RPMI7951 (cell line): ENCODE measurements around the gene HOMER1. TPM values are rescaled to one million over a fixed set of nuclear protein-coding genes. Genes with fewer than 3 reads are reported as not detected.
A peak's percentile ranks its signal among the peaks of the same experiment; 100 is the strongest.
"Not testable (repeated sequence)": the region's sequence is repeated elsewhere in the genome, so short reads cannot be mapped to it uniquely, and the experiment has no call there.

ENCODE experiments used
- DNase-seq: peaks from one replicate; pipeline ENCODE4 v3.0.0-alpha.2; 2012; ENCODE audit warnings: low read depth
- total RNA-seq: library from RNA; depleted of rRNA; stranded (reverse); fragments of >200 nt; shearing (Covaris generic); gene quantifications from 2 replicates; pipeline ENCODE4 v1.2.3, GENCODE V29; 2014

Gene HOMER1
- total RNA-seq, 1 experiment from 2014 or later: 4.9 TPM

DNA sequence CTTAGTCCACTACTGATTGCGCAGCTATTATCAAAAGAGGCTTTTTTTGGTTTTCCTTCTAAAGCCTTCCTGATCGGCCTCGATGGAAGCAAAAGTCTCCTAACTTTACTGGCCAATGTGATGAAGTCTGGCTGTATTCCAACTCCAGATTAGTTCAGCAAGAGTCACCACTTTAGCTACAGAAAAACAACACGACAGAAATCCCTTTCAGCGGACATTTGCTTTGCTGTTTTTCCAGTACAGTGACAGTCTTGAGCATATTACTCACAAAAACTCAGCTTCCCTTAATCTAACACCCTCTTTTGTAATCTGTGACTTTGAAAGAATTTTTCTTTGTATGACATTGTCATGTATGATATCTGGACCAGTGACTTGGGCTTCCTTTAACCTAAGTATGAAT, 95.7 kb downstream of the HOMER1 start:
- DNase-seq: no peak

DNA sequence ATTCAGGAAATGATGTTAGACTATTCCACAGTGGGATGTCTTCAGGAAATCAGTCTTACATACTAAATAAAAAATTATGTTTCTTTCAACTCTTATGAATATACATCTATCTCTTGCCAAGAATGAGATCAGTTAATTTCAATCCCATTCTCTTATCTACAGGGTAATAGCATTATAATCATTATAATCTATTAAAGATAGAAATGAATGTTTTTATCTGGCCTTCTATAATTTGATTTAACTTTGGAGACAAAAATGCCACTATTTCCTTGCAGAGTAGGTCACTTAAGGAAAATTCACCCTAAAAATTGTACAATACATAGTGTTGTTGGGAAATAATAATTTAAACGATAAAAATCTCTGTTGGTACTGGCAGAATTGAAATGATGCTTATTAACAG, 96.4 kb downstream of the HOMER1 start:
- no peak for DNase-seq

GRCh38 chr5:79416499-79416898, 97.4 kb downstream of the HOMER1 start:
- peak; percentile 22 for DNase-seq

DNA sequence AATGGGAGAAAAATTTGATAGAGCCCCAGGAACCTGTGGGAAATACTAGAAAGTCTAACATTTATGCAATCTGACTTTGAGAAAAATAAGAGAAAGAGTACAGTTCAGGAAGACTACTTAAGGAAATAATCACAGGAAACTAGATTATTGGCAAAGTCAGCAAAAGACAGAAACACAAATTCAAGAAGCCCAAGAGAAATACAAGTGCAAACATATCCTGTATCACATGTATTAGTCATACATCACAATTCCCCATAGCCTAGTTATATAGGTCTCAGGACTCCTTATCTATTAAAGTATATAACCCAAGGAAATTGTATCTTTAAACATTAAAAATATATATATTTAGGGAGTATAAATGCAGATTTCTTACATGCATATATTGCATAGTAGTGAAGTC, 100.8 kb downstream of the HOMER1 start:
- DNase-seq: no peak

GRCh38 chr5:79408028-79408427, 105.9 kb downstream of the HOMER1 start:
- no peak for DNase-seq

DNA sequence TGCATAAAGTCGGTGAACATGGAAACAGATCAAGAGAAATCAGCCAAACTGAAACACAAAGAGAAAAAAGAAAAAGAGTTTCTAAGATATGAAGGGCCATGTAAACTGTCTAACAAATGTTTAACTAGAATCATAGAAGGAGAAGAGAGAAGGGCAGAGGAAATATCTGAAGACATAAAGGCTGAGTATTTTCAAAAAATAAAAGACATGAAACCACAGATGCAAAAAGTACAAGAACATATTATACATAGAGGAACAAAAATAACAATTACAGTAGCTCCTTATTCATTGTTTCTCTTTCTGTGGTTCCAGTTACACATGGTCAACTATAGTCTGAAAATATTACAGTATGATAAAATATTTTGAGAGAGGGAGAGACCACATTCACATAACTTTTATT, 106.3 kb downstream of the HOMER1 start:
- no peak for DNase-seq

GRCh38 chr5:79401216-79401615, 112.7 kb downstream of the HOMER1 start:
- no peak for DNase-seq

GRCh38 chr5:79399046-79399445, 114.9 kb downstream of the HOMER1 start:
- no peak for DNase-seq

- DNase-seq: no peak
Measured at GRCh38 chr5:79397080-79397479, 116.9 kb downstream of the HOMER1 start.

GRCh38 chr5:79396265-79396664, 117.7 kb downstream of the HOMER1 start:
- peak; percentile 1 for DNase-seq

GRCh38 chr5:79395296-79395695, 118.6 kb downstream of the HOMER1 start:
- no peak for DNase-seq

- no peak for DNase-seq
Measured at GRCh38 chr5:79392776-79393175, 121.2 kb downstream of the HOMER1 start.

GRCh38 chr5:79386679-79387078, 127.3 kb downstream of the HOMER1 start:
- no peak for DNase-seq

- DNase-seq: not testable (repeated sequence)
Measured at GRCh38 chr5:79385126-79385525, 128.8 kb downstream of the HOMER1 start.

DNA sequence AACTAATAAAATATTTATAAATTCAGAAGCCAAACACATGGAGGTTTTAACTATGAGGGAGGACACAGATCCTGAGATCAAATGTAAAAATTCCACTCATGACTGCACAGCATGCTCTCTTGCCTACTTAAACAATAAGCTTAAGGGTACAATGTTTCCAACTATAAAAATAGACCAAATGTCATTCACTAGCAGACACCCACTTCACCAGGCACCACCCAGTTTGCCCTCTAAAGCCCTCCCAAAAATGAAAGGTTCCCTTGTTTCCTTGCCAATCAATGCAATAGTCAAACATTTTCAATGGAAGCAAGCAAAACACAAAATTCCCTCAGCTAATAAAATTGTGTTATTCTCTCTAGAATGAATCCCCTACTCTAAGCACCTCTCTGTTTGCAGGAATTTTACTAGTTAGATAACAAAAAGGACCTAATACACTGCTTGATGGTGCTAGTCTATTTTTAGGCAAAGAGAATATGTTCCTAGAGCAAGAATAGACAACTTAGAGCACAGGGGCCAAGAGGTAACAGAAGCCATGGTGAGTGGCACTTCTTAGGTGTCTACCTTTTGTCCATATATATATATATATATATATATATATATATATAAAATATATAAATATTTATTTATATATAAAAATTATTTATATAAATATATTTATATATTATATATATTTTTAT, 135.3 kb downstream of the HOMER1 start:
- DNase-seq: no peak

DNA sequence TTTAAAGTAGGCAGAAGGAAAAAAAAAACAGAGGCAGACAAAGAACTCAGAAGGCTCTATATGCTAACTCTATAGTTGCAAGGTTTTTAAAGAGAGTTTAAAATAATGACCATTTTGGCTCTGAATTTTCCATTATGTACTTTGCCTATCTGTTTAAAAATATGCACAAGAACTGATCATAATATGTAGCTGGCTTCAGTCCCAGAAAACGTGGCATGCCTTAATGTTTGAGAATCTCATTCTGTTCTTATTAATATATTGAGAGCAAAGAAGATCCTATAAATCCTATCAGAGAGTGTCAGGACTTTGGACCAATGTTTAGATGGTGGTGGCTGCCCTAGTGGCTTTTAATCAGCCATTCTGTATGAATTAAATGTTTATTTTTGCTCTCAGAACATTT, 156.5 kb downstream of the HOMER1 start:
- DNase-seq: no peak

DNA sequence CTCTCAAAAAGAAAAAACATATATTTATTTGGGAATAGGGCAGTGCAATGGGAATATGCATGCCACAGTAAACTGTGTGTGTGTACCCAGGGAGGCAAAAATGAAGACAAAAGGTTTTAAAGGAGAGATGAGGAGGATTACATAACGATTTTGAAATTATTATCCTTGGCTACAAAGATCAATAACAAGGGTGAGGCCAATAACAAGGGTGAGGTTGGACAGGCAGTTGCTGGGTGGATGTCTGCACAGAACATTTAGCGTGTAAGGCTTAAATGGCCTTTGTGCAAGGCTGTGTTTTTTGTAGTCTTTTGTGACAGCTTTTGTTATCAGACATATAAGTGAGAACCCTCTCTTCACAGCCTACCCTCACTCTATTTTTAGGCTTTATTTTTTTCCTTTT, 164.1 kb downstream of the HOMER1 start:
- no peak for DNase-seq

- DNase-seq: no peak
Measured at GRCh38 chr5:79349047-79349446, 164.9 kb downstream of the HOMER1 start.

GRCh38 chr5:79346420-79346824, 167.5 kb downstream of the HOMER1 start:
- DNase-seq: peak; percentile 88

DNA sequence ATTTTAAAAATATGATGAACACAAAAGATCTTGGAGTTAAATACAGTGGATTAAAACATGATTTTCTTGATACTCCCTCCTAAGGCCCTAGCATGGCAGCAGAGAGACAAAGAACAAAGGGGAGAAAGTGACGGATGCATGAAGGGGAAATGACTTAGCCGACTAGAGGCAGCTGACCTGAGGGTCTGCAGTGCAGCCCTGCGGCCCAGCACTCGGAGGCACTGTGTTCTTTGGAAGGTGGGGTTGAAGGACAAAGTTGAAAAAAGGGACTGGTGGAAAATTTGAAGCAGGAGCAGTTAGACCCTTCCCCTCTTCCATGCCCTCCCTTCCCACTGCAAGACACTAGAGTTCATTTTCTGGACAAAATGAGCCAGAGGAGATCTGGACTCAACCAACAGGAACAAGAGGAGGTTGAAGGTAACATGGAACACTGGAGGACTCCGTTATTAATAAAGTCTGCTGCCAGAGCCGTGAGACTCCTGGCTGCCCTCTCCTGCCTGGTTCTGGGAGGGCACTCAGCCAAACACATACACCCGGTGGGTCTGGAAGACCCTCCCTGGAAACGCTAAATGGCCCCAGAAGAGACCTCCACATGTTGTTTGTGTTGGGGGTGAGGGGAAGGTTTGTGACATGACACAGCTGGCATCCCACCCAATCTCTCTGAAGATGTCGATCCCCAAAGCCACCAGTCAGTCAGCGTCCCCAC, 179.9 kb downstream of the HOMER1 start:
- no peak for DNase-seq

DNA sequence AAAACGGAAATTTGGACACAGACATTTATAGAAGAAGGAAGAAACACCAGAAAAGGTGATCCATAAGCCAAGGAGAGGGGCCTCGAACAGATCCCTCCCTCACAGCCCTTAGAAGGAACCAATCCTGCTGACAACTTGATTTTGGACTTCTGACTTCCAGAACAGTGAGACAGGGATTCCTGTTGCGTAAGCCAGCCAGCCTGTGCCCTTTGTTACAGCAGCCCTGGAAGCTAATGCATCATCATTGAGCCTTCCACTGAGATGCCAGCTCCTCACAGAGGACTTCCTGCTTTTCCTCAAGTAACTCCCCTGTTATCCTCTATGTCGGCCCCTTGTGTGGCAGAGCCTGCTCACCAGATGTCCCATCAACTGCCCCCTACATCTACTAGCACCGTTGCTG, 183.9 kb downstream of the HOMER1 start:
- DNase-seq: no peak

GRCh38 chr5:79329453-79329852, 184.5 kb downstream of the HOMER1 start:
- DNase-seq: no peak
